NCI-H82 (cell line): ENCODE results near the gene ZBTB7A.

Source experiments
- DNase-seq: peaks from one replicate; lab custom pipeline; 2025; lab: John Stamatoyannopoulos, UW

ZBTB7A gene

GRCh38 chr19:4067396-4068046, 822 bp upstream of the ZBTB7A start:
- DNase-seq, result peak; percentile 59

GRCh38 chr19:4066176-4066606, 508 bp downstream of the ZBTB7A start:
- DNase-seq, result no peak

- DNase-seq, result peak; percentile 97
Measured at GRCh38 chr19:4065430-4066175, 1.1 kb downstream of the ZBTB7A start.

GRCh38 chr19:4064496-4065260, 2.0 kb downstream of the ZBTB7A start:
- peak; percentile 61 for DNase-seq

GRCh38 chr19:4064149-4064495, 2.6 kb downstream of the ZBTB7A start:
- no peak for DNase-seq

- DNase-seq, result no peak
Measured at GRCh38 chr19:4063369-4064148, 3.1 kb downstream of the ZBTB7A start.

GRCh38 chr19:4062419-4063368, 4.0 kb downstream of the ZBTB7A start:
- peak; percentile 27 for DNase-seq

GRCh38 chr19:4061683-4062418, 4.8 kb downstream of the ZBTB7A start:
- no peak for DNase-seq

GRCh38 chr19:4061178-4061682, 5.5 kb downstream of the ZBTB7A start:
- no peak for DNase-seq

- DNase-seq, result no peak
Measured at GRCh38 chr19:4060621-4061177, 6.0 kb downstream of the ZBTB7A start.

- no peak for DNase-seq
Measured at GRCh38 chr19:4059891-4060620, 6.6 kb downstream of the ZBTB7A start.

- peak; percentile 52 for DNase-seq
Measured at GRCh38 chr19:4059453-4059871, 7.2 kb downstream of the ZBTB7A start.

- DNase-seq, result peak; percentile 85
Measured at GRCh38 chr19:4058693-4059452, 7.8 kb downstream of the ZBTB7A start.

- DNase-seq, result peak; percentile 36
Measured at GRCh38 chr19:4057931-4058692, 8.6 kb downstream of the ZBTB7A start.

- DNase-seq, result no peak
Measured at GRCh38 chr19:4055209-4055552, 11.5 kb downstream of the ZBTB7A start.

GRCh38 chr19:4054441-4055208, 12.1 kb downstream of the ZBTB7A start:
- no peak for DNase-seq
